AG04450 (cell line): ENCODE data around the gene GPR26. TPM values are rescaled to one million over a fixed set of nuclear protein-coding genes. Genes with fewer than 3 reads are reported as not detected.

Experiments used
- CTCF ChIA-PET: fragments of 300-600, 350-600 bp; formaldehyde crosslinking; extraction: SDS; loops from one replicate; lab custom pipeline; 2022; ENCODE audit warnings: antibody characterized with exemption, inconsistent platforms; lab: Charles Lee
- POLR2A ChIA-PET: fragments of 350-600 bp; formaldehyde crosslinking; extraction: SDS; loops from one replicate; lab custom pipeline; 2021; ENCODE audit warnings: antibody characterized with exemption, inconsistent platforms; lab: Yijun Ruan, JAX
- DNase-seq: peaks from one replicate; pipeline ENCODE4 v3.0.0-alpha.2; 2011; ENCODE audit warnings: low read depth, low spot score
- H3K27ac ChIP-seq: one replicate; pipeline ENCODE4 v1.5.1; 2012; ENCODE audit warnings: low read depth, low read length, control low read depth
- H3K27me3 ChIP-seq: one replicate; pipeline ENCODE4 v1.6.0; 2012; ENCODE audit warnings: low read length; ENCODE audit not compliant: control insufficient read depth, insufficient read depth
- H3K4me3 ChIP-seq: 2 replicates; pipeline ENCODE4 v1.5.1; 2011; ENCODE audit warnings: mild to moderate bottlenecking, low read depth, low read length, control low read depth
- H3K9me3 ChIP-seq: 2 replicates; pipeline ENCODE4 v1.5.1; 2012; ENCODE audit warnings: low read length; ENCODE audit not compliant: control insufficient read depth, insufficient read depth
- CTCF ChIP-seq: IDR thresholded peaks from 2 replicates; pipeline ENCODE4 v1.5.1; 2011; ENCODE audit warnings: low read depth, low read length, control low read depth, inconsistent platforms
- polyA plus RNA-seq: library from polyadenylated mRNA; depleted of rRNA; stranded (reverse); fragments of >200 nt; gene quantifications from 2 replicates; pipeline ENCODE4 v1.2.3, GENCODE V29; 2011

Gene GPR26
- polyA plus RNA-seq, 1 experiment = not detected

- ChIA-PET POLR2A (no interaction called here), CTCF (no interaction called here)
- Histone ChIP-seq H3K27me3 (no peaks in the 10 kb centered on the region), H3K27ac (no peak overlapping the region), H3K9me3 (peaks cover 66% of the 10 kb centered on the region), H3K4me3 (no peak overlapping the region)
- DNase-seq = no peak
- TF ChIP-seq CTCF = no peak
Observed at GRCh38 chr10:123643315-123643714, 22.8 kb upstream of the GPR26 start.

GRCh38 chr10:123645016-123645415 is 21.1 kb upstream of the GPR26 start:
- Histone ChIP-seq H3K9me3 (peaks cover 63% of the 10 kb centered on the region), H3K27ac (no peak overlapping the region), H3K27me3 (no peaks in the 10 kb centered on the region), H3K4me3 (no peak overlapping the region)
- CTCF ChIA-PET = no interaction called here
- TF ChIP-seq CTCF = no peak
- DNase-seq = no peak
- POLR2A ChIA-PET = no interaction called here

DNA sequence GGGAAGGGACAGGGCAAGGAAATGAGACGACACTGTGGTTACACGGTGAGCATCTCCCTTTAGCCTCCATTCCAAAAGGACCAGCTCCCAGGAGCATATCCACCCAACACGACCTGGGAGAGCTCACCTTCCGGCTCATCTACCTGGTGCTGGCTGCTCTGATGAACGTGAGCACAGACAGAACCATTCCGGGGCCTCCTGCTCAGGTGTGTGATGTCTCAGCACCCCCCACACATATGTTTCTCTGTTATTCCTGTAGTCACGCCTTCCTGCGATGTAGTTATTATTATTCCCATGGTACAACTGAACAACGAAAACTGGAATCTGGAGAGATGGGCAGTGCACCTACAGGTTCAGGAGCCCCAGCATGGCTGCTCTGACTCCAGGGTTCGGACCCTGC is 20.5 kb upstream of the GPR26 start:
- POLR2A ChIA-PET = no interaction called here
- no peak for TF ChIP-seq CTCF
- CTCF ChIA-PET = no interaction called here

GRCh38 chr10:123648595-123648994 is 17.6 kb upstream of the GPR26 start:
- DNase-seq = no peak
- CTCF ChIA-PET = no interaction called here
- Histone ChIP-seq H3K9me3 (peaks cover 70% of the 10 kb centered on the region), H3K4me3 (no peak overlapping the region), H3K27ac (no peak overlapping the region), H3K27me3 (no peaks in the 10 kb centered on the region)
- POLR2A ChIA-PET = no interaction called here
- TF ChIP-seq CTCF = no peak

More for the DNA sequence above, 20.5 kb upstream of the GPR26 start:
- Histone ChIP-seq H3K27me3 (no peaks in the 10 kb centered on the region), H3K4me3 (no peak overlapping the region), H3K9me3 (peaks cover 66% of the 10 kb centered on the region), H3K27ac (no peak overlapping the region)
- DNase-seq = no peak

DNA sequence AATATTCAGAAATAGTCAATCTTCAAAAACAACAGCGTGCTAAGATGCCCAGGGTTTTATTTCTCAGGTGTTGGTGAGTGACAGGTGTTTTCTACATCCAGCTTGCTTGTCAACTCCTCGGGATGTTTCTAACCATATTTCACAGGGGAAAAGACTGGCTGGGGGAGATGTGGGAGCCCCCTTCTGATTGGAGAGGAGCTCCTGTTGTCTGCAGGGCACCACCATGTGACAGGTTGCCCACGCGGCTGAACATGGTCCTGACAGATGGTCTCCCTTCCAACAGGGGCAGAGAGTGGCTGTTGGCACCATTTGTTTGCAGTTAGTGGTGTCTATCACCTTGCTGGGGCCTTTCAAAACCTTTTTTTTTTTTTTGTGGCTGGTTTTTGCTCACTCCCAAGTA is 16.5 kb upstream of the GPR26 start:
- Histone ChIP-seq H3K4me3 (no peak overlapping the region), H3K27me3 (no peaks in the 10 kb centered on the region), H3K9me3 (peaks cover 61% of the 10 kb centered on the region), H3K27ac (no peak overlapping the region)
- POLR2A ChIA-PET = no interaction called here
- DNase-seq = no peak
- CTCF ChIA-PET = no interaction called here
- no peak for TF ChIP-seq CTCF
